SK-N-SH treated with all-trans-retinoic acid at 6 μM for 48 hours (cell line): ENCODE data around the gene FGF13.

Experiments
- ATAC-seq: fragments of 200-7000 bp; cut with Tn5 transposase; 3 replicates; pipeline ENCODE4 v1.9.1; 2020; ENCODE audit warnings: mild to moderate bottlenecking, moderate library complexity
- ARNTL ChIP-seq: fragments of 450-650 bp; formaldehyde crosslinking; IDR thresholded peaks from 2 replicates; pipeline ENCODE4 v1.5.0; 2020; ENCODE audit warnings: low read depth, mild to moderate bottlenecking, moderate library complexity, borderline replicate concordance
- BACH2 ChIP-seq: fragments of 250-450 bp; sonication (Bioruptor Pico); IDR thresholded peaks from 2 replicates; pipeline ENCODE4 v1.9.0; 2021; ENCODE audit warnings: mild to moderate bottlenecking, borderline replicate concordance
- CSDC2 ChIP-seq: fragments of 250-450 bp; sonication (Bioruptor Pico); IDR thresholded peaks from 2 replicates; pipeline ENCODE4 v1.5.0; 2020; ENCODE audit warnings: mild to moderate bottlenecking, moderate library complexity
- ESRRG ChIP-seq: fragments of 250-450 bp; sonication (Bioruptor Pico); IDR thresholded peaks from 2 replicates; pipeline ENCODE4 v1.6.1; 2021; ENCODE audit warnings: mild to moderate bottlenecking
- GLIS3 ChIP-seq: fragments of 250-450 bp; sonication (Bioruptor Pico); IDR thresholded peaks from 2 replicates; pipeline ENCODE4 v1.5.0; 2020; ENCODE audit warnings: mild to moderate bottlenecking, moderate library complexity
- ISL1 ChIP-seq: fragments of 250-450 bp; sonication (Bioruptor Pico); IDR thresholded peaks from 2 replicates; pipeline ENCODE4 v2.1.2; 2022; ENCODE audit warnings: mild to moderate bottlenecking, moderate library complexity
- OSR1 ChIP-seq: fragments of 250-450 bp; sonication (Bioruptor Pico); IDR thresholded peaks from 2 replicates; pipeline ENCODE4 v1.8.0; 2022; ENCODE audit warnings: moderate library complexity, mild to moderate bottlenecking, inconsistent platforms
- PPARA ChIP-seq: fragments of 250-450 bp; sonication (Bioruptor Pico); IDR thresholded peaks from 2 replicates; pipeline ENCODE4 v1.5.0; 2020; ENCODE audit warnings: mild to moderate bottlenecking, borderline replicate concordance
- RARB ChIP-seq: fragments of 250-450 bp; sonication (Bioruptor Pico); IDR thresholded peaks from 2 replicates; pipeline ENCODE4 v1.8.0; 2021; ENCODE audit warnings: mild to moderate bottlenecking, moderate library complexity
- SNAI2 ChIP-seq: fragments of 250-450 bp; sonication (Bioruptor Pico); IDR thresholded peaks from 2 replicates; pipeline ENCODE4 v1.5.0; 2020; ENCODE audit warnings: mild to moderate bottlenecking, moderate library complexity
- TCF4 ChIP-seq: fragments of 250-450 bp; sonication (Bioruptor Pico); IDR thresholded peaks from 2 replicates; pipeline ENCODE4 v1.8.0; 2021; ENCODE audit warnings: mild to moderate bottlenecking, moderate library complexity, borderline replicate concordance
- ZC3H10 ChIP-seq: fragments of 250-450 bp; sonication (Bioruptor Pico); IDR thresholded peaks from 2 replicates; pipeline ENCODE4 v1.5.1; 2021; ENCODE audit warnings: mild to moderate bottlenecking, moderate library complexity
- ZFP3 ChIP-seq: fragments of 250-450 bp; sonication (Bioruptor Pico); IDR thresholded peaks from 2 replicates; pipeline ENCODE4 v1.5.0; 2020; ENCODE audit warnings: mild to moderate bottlenecking, moderate library complexity
- ZFP30 ChIP-seq: fragments of 450-650 bp; formaldehyde crosslinking; IDR thresholded peaks from 2 replicates; pipeline ENCODE4 v1.5.0; 2022; ENCODE audit warnings: mild to moderate bottlenecking, moderate library complexity
- ZNF565 ChIP-seq: fragments of 450-650 bp; formaldehyde crosslinking; conservative IDR thresholded peaks from 2 replicates; pipeline ENCODE4 v1.5.0; 2020; ENCODE audit warnings: low read depth, mild to moderate bottlenecking, moderate library complexity
- ZNF70 ChIP-seq: fragments of 450-650 bp; formaldehyde crosslinking; IDR thresholded peaks from 2 replicates; pipeline ENCODE4 v1.5.0; 2020; ENCODE audit warnings: mild to moderate bottlenecking, moderate library complexity
- ZNF8 ChIP-seq: fragments of 450-650 bp; formaldehyde crosslinking; IDR thresholded peaks from 2 replicates; pipeline ENCODE4 v1.5.0; 2020; ENCODE audit warnings: mild to moderate bottlenecking, moderate library complexity
- TF ChIP-seq, protein P1 (sequence below): fragments of 250-450 bp; sonication (Bioruptor Pico); IDR thresholded peaks from 2 replicates; pipeline ENCODE4 v1.8.0; 2020; ENCODE audit warnings: mild to moderate bottlenecking, moderate library complexity, borderline replicate concordance
- TF ChIP-seq, protein P2 (sequence below): fragments of 250-450 bp; sonication (Bioruptor Pico); IDR thresholded peaks from 2 replicates; pipeline ENCODE4 v1.5.1; 2021; ENCODE audit warnings: mild to moderate bottlenecking, moderate library complexity
- TF ChIP-seq, protein P3 (sequence below): fragments of 250-450 bp; sonication (Bioruptor Pico); IDR thresholded peaks from 2 replicates; pipeline ENCODE4 v1.5.0; 2020; ENCODE audit warnings: mild to moderate bottlenecking, moderate library complexity
- TF ChIP-seq, protein P4 (sequence below): fragments of 250-450 bp; sonication (Bioruptor Pico); IDR thresholded peaks from 2 replicates; pipeline ENCODE4 v1.8.0; 2021; ENCODE audit warnings: low read depth, mild to moderate bottlenecking, moderate library complexity, borderline replicate concordance
- TF ChIP-seq, protein P5 (sequence below): fragments of 250-450 bp; sonication (Bioruptor Pico); IDR thresholded peaks from 2 replicates; pipeline ENCODE4 v1.5.1; 2020; ENCODE audit warnings: low read depth, mild to moderate bottlenecking, moderate library complexity

Gene FGF13

DNA sequence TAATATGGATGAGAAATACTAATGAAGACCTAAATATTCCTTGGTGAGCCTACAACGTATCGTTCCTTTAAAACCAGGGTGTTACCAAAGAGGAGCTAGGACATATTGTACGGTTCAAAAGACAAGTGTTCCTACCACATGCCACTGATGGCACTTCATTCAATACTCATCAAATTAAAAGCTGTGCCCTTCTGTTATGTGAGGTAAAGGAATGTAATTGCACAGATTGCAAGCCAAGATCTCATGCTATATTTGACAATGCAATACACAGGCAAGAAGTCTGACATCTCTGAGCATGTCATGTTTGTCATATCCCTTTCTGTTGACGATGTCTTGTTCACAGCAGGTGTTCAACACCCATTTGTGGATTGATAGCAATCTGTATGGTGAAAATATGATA is 6.9 kb downstream of the FGF13 start (continued):
- TF ChIP-seq, protein P1, sequence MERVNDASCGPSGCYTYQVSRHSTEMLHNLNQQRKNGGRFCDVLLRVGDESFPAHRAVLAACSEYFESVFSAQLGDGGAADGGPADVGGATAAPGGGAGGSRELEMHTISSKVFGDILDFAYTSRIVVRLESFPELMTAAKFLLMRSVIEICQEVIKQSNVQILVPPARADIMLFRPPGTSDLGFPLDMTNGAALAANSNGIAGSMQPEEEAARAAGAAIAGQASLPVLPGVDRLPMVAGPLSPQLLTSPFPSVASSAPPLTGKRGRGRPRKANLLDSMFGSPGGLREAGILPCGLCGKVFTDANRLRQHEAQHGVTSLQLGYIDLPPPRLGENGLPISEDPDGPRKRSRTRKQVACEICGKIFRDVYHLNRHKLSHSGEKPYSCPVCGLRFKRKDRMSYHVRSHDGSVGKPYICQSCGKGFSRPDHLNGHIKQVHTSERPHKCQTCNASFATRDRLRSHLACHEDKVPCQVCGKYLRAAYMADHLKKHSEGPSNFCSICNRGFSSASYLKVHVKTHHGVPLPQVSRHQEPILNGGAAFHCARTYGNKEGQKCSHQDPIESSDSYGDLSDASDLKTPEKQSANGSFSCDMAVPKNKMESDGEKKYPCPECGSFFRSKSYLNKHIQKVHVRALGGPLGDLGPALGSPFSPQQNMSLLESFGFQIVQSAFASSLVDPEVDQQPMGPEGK (CRISPR knock-in tag), result no peak
- no peak for TF ChIP-seq RARB (CRISPR knock-in tag)
- TF ChIP-seq ZFP30, result no peak
- TF ChIP-seq, protein P2, sequence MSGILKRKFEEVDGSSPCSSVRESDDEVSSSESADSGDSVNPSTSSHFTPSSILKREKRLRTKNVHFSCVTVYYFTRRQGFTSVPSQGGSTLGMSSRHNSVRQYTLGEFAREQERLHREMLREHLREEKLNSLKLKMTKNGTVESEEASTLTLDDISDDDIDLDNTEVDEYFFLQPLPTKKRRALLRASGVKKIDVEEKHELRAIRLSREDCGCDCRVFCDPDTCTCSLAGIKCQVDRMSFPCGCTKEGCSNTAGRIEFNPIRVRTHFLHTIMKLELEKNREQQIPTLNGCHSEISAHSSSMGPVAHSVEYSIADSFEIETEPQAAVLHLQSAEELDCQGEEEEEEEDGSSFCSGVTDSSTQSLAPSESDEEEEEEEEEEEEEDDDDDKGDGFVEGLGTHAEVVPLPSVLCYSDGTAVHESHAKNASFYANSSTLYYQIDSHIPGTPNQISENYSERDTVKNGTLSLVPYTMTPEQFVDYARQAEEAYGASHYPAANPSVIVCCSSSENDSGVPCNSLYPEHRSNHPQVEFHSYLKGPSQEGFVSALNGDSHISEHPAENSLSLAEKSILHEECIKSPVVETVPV (CRISPR knock-in tag), result no peak
- no peak for TF ChIP-seq ZC3H10 (CRISPR knock-in tag)
- no peak for TF ChIP-seq ZNF8 (CRISPR knock-in tag)
- TF ChIP-seq, all 23 proteins: peak for 0

DNA sequence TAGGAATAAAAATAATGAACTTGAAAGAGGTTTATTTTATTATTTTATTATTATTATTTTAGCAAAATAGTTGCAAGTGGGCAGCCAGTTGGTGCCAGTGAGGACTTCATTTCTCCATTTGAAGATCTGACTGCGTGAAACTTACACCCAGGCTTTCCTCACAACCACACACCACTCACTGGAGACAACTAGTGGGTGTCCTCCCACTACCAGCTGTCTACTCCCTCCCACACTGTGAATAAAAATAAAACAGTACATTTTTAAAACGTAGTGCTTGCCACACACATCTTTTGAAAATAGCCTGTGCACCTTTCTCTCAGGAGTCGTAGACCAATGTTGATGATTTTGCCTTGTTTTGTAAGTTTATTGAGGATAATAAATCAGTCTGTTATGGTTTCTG is 7.4 kb downstream of the FGF13 start:
- no peak for TF ChIP-seq ESRRG (CRISPR knock-in tag)
- TF ChIP-seq, all 23 proteins: peak for 0
- no peak for ATAC-seq

DNA sequence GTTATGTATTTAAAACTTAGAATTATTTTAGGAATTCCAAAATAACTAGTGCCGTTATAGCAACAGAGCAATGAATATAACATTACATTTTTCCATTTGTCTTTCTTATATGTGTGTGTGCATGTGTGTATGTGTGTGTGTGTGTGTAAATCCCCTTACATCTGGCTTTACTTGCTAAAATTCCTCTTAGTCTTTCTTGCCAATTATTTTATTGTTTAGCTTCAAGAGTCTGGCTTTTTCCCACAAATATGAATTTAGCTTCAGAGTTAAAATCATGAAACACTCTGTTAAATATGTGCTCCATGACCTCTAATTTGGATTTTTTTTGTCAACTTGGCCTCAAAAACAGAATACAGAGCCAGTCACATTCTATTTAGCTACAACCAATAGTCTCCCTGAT is 18.9 kb downstream of the FGF13 start:
- ATAC-seq, result no peak
- TF ChIP-seq ESRRG (CRISPR knock-in tag) (no peak), ZC3H10 (CRISPR knock-in tag) (no peak), GLIS3 (no peak), OSR1 (CRISPR knock-in tag) (no peak), ZNF565 (CRISPR knock-in tag) (no peak), ARNTL (no peak), ZNF70 (CRISPR knock-in tag) (no peak), SNAI2 (no peak), ZFP30 (no peak), TCF4 (CRISPR knock-in tag) (no peak), ZNF8 (CRISPR knock-in tag) (no peak), ZFP3 (CRISPR knock-in tag) (no peak)
- TF ChIP-seq, protein P2 (CRISPR knock-in tag), result no peak
- TF ChIP-seq, protein P3, sequence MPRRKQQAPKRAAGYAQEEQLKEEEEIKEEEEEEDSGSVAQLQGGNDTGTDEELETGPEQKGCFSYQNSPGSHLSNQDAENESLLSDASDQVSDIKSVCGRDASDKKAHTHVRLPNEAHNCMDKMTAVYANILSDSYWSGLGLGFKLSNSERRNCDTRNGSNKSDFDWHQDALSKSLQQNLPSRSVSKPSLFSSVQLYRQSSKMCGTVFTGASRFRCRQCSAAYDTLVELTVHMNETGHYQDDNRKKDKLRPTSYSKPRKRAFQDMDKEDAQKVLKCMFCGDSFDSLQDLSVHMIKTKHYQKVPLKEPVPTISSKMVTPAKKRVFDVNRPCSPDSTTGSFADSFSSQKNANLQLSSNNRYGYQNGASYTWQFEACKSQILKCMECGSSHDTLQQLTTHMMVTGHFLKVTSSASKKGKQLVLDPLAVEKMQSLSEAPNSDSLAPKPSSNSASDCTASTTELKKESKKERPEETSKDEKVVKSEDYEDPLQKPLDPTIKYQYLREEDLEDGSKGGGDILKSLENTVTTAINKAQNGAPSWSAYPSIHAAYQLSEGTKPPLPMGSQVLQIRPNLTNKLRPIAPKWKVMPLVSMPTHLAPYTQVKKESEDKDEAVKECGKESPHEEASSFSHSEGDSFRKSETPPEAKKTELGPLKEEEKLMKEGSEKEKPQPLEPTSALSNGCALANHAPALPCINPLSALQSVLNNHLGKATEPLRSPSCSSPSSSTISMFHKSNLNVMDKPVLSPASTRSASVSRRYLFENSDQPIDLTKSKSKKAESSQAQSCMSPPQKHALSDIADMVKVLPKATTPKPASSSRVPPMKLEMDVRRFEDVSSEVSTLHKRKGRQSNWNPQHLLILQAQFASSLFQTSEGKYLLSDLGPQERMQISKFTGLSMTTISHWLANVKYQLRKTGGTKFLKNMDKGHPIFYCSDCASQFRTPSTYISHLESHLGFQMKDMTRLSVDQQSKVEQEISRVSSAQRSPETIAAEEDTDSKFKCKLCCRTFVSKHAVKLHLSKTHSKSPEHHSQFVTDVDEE (CRISPR knock-in tag), result no peak

DNA sequence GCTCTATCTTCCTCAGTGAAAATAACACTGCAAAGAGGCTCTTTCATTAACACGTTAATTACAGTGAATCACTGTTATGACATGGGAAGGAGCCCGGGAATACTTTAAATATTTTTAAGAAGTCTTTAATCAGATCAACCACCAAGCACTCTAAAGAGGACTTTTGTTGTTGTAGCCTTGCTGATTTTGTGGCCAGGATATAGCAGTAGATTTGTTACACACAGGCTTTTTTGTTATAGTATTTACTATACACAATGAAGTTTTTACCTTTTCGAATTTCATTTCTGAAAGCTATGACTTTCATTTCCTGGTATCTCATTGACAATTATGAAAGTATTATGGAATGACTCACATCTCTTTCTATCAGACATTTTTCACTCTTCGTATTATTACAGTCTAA is 20.3 kb downstream of the FGF13 start:
- TF ChIP-seq, protein P4, sequence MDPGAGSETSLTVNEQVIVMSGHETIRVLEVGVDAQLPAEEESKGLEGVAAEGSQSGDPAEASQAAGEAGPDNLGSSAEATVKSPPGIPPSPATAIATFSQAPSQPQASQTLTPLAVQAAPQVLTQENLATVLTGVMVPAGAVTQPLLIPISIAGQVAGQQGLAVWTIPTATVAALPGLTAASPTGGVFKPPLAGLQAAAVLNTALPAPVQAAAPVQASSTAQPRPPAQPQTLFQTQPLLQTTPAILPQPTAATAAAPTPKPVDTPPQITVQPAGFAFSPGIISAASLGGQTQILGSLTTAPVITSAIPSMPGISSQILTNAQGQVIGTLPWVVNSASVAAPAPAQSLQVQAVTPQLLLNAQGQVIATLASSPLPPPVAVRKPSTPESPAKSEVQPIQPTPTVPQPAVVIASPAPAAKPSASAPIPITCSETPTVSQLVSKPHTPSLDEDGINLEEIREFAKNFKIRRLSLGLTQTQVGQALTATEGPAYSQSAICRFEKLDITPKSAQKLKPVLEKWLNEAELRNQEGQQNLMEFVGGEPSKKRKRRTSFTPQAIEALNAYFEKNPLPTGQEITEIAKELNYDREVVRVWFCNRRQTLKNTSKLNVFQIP (CRISPR knock-in tag), result no peak
- TF ChIP-seq, protein P2 (CRISPR knock-in tag), result no peak
- TF ChIP-seq ZNF8 (CRISPR knock-in tag) (no peak), ZFP3 (CRISPR knock-in tag) (no peak), ZNF565 (CRISPR knock-in tag) (no peak), ESRRG (CRISPR knock-in tag) (no peak), ISL1 (CRISPR knock-in tag) (no peak), ARNTL (no peak), ZC3H10 (CRISPR knock-in tag) (no peak), PPARA (no peak), BACH2 (CRISPR knock-in tag) (no peak), ZNF70 (CRISPR knock-in tag) (no peak), CSDC2 (CRISPR knock-in tag) (no peak), GLIS3 (no peak)
- TF ChIP-seq, protein P5, sequence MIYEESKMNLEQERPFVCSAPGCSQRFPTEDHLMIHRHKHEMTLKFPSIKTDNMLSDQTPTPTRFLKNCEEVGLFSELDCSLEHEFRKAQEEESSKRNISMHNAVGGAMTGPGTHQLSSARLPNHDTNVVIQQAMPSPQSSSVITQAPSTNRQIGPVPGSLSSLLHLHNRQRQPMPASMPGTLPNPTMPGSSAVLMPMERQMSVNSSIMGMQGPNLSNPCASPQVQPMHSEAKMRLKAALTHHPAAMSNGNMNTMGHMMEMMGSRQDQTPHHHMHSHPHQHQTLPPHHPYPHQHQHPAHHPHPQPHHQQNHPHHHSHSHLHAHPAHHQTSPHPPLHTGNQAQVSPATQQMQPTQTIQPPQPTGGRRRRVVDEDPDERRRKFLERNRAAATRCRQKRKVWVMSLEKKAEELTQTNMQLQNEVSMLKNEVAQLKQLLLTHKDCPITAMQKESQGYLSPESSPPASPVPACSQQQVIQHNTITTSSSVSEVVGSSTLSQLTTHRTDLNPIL (CRISPR knock-in tag), result no peak
- TF ChIP-seq, all 23 proteins: peak for 0
- ATAC-seq, result no peak
